Endometrial microvascular endothelial cells (primary cell): ENCODE measurements around the gene OPCML. TPM values are rescaled to one million over a fixed set of nuclear protein-coding genes. Genes with fewer than 3 reads are reported as not detected.

Source experiments
- in situ Hi-C: cut with HindIII; loops from 2 replicates; pipeline ENCODE4 v1.10.0; 2017; ENCODE audit warnings: low sequenced_read_pairs, low pct_unique_long_range_greater_than_20kb; ENCODE audit errors: inconsistent ontology term
- total RNA-seq: library from RNA; depleted of rRNA; stranded (reverse); fragments of >200 nt; gene quantifications from one replicate; pipeline ENCODE4 v1.2.3, GENCODE V29; 2015; ENCODE audit errors: inconsistent ontology term

The OPCML gene
- total RNA-seq, 1 donor from 2014 or later: not detected

DNA sequence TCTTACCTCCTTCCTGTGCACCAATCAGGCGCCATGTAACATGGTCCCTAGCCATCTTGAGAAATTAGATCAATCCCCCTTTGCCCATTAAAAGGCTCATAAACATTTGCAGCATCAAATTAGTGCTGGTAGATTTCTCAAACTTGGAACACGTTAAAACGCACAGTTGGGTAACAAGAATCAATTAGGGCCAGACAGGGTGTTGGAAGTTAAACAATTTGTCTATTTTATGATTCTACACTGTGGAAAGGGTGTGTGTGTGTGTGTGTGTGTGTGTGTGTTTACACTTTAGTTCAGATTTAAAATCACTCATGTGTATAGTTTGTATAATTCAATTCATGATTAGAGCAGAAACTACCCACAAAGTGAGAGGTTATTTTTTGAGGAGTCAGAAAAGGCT is 682.0 kb downstream of the OPCML start:
- in situ Hi-C loops: no loop called here

DNA sequence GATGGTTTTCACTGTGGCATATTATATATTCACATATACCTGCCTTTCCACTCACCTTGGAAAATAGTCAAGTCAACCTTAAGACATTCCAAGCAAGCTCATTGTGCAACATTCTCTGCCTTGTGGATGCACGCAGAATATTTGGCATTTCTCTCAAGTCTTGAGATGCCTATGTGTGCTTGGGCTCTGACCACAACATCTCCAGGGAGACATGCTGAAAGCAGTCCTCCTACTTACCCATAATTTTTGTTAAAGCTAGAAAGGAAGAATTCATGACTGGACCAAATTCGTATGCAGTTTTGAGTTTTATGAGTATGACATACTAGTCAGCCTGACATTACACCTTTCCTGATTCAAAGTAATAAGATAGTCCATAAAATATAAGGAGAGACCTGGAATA is 684.0 kb downstream of the OPCML start:
- in situ Hi-C loops: no loop called here

DNA sequence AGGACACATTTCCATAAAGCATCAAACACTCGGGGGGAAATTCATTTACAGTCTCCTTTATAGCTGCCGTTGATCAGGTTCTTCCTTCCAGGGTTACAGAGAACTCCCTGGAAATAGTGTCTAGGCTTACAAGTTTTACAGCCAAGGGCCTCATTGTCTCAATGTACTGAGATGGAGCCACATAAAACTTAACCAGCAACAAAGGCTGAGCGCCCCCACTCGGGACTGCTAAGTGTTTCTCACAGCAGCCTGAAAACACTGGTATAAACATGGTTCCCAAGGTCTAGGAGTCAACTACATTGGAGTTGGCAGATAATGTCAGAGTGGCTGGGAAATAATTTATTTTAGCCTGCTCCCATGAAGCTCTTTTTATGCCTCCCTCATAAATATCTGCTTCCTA is 686.2 kb downstream of the OPCML start:
- in situ Hi-C loops: no loop called here

DNA sequence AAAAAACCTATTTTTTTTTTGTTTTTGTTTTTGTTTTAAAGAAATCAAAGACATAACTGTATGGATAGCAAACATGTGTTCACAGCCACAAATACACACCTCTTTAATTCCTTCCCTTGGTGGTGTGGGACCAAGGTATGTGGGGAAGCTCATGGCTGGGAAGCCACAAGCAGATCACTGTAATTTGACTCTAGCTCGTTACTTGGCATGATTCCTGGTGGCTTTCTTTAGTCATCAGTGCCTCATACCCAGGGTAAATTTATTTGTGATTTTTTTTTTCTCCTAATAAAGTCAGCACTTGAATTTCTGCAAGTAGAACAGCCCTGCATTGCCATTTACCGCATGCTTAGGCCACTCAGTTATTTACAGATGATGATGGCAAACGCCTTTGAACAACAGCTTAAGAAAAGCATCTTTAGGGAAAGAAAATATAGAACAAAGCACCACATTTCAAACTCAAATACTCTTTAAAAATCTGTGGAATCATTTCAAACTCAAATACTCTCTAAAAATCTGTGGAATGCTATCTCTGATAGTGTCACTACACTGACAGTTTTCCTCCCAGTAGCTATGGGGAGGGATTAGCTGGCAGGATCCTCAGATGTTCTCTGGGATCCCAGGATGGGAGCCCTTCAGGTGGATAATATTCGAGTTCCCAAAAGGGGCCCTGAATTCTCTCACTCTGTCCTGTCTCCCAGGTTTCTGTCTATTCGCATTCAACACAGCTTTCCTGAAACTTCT is 687.2 kb downstream of the OPCML start:
- in situ Hi-C loops: no loop called here

DNA sequence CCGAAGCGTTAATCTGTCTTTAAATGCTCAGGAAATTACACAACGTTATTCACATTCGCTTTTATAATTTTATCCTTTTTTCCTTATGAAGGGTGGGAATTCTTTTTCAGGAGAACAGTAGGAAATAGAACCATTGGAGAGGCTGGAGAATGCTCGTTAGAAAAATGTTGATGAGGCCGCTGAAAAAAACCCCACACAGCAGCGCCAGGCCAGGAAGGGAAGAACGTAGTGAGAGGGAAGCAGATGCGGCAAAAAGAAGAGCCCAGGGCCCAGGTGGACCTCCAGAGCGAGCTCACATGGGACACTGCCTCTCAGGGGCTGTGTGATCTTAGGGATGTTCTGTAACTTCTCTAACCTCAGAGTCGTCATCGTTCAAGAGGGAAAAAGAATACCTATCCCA is 691.6 kb downstream of the OPCML start:
- in situ Hi-C loops: no loop called here

DNA sequence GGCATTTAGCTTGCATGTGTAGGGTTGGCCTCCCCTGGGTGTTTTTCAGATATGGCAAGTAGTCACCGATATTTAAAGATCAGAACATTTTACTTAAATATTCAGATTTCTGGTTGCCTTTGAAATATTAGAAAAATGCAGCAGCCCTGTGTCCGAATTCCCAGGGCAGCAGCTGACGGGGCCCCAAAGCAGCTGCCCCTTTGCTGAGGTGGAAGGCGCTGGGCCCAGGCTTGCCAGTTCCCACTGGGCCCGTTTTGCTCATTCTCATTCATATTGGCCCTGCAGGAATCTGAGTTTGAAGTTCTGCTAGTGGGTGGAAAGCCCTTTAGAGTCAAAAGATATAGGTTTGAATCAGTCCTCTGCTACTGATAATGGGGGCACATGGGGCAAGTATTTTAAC is 692.1 kb downstream of the OPCML start:
- in situ Hi-C loops: no loop called here

DNA sequence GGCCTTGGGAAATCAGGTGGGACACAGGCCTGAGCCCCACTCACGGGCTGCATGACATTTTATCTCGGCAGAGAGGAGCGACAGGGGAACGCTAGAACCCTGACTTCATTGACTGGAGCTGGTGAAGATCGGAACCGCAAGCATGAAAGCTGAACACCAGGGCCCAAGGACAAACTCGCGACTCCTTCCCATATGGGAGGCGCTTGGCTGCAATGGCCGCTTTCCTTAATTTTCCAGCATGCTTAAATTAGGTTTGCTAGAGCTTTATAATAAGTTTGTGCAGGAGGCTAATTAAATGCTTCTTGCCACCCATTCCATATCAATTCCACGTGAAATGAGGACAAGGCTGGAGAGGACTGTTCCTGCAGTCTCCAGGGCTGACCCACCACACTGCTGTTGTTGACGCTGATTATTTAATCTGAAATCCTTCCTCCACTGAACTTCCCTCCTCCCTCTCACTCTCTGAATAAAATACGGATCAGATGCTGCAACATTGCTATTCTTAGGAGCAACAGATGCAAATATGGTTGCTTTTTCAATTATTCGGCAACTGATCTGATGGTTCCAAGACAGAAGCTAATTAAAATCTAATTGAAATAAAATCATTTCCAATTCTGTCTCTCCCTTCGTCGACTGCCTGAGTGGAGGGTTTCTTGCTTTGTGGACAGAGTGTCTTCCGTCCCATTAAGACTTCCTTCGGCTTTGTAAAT is 692.9 kb downstream of the OPCML start:
- in situ Hi-C loops: no loop called here

DNA sequence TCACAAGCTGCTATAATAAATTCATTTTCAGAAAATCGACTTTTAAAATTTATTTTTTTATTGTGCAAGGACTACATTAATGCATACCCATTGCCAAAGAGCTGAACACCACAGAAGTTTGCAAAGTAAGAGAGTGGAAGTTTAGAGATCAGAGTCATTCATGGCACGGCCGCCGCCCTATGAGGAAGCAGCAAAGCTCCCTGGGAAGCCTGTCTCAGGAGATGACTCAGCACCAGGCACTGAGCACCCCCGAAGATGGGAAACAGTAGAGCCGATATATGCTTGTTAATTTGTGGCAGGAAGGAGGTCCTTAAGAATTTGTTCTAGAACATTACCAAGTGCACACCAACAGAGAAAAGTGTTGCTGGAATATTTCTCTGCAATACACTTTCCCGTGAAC is 693.7 kb downstream of the OPCML start:
- in situ Hi-C loops: no loop called here

DNA sequence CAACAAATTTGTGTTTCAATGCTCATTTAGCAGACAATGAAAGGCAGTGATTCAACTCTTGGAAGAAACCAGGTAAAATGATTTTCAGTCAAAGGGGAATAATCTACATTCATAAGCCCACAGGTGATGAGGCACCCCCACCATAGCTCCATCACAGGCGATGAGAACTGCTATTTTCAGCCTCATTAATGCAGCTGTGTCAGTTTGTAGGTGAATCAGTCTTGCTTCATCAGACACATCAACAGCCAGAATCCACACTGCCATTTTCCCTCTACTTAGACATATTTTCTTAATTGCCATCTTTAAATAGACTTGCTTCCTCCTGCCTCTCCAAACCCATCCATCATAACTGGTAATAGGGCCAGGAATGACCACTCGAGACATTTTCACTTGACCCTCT is 701.0 kb downstream of the OPCML start:
- in situ Hi-C loops: no loop called here

DNA sequence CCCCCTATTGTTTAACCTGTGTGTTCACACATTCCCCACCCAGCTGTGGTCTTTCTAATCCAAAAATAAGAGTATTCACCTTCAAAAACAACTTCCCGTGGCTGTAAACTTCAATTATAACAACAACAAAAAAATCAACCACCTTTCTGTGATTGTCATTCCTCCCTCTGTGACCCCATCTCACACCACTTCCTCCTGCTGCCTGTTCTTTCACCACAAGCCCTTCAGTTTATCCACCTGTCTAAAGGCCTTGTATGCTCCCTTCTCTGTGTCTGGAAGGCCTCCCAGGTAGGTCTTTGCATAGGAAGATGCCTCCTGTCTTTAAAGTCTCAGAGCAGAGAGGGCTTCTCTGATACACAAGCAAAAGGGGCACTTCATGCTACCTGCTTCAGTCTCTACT is 707.7 kb downstream of the OPCML start:
- in situ Hi-C loops: no loop called here

DNA sequence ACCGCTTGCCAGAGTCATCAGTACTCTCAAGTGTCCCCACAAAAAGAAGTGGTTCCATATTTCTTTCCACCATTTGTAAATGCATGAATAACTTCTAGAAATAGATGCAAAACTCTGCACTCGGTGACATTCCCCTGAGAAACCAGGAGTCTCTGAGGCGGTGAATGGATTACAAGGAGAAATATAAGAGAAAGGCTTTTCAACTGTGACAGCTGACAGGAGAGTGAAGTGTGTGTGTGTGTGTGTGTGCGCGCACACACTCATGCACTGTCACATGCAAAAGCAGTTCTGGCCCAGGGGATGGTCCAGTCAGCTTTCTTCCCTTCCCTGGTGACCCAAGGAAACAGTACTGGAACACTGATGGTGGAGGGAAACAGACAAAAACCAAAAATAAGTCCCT is 710.0 kb downstream of the OPCML start:
- in situ Hi-C loops: no loop called here

DNA sequence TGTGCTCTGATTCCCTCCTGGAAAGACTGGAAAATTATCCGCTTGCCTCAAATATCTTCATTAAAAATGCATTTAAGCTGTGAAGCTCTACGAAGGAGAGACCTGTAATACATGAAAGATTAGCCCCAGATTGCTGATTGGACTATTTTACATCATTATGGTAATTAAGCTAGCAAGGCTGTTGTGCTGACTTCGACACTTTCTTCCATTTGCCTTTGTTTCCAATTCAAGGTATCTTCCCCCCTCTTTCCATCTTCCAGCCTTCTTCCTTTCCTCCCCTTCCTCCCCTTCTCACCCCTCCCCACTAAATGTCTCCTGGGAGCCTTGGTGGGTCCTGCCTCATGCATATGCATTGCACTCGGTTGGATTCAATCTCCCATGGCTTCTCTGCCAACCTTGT is 710.8 kb downstream of the OPCML start:
- in situ Hi-C loops: no loop called here

DNA sequence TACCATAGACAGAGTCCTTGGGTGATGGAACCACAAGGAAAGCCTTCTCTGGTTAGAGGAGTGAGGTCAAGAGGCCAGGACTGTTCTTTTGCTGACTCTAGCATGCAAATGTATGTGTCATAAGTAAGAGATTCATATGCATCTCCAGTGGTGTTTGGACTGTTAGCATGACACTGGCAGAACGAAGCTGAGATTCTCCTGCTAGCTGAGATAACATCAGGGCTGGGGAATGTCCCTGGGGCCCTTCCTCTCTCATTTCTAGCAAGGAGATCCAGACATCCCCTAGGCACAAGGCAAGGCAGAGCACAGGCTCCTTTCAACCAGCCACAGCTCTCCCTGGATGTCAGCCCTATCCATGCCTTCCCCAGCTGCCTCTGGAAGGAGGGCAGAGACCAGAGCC is 711.3 kb downstream of the OPCML start:
- in situ Hi-C loops: no loop called here

DNA sequence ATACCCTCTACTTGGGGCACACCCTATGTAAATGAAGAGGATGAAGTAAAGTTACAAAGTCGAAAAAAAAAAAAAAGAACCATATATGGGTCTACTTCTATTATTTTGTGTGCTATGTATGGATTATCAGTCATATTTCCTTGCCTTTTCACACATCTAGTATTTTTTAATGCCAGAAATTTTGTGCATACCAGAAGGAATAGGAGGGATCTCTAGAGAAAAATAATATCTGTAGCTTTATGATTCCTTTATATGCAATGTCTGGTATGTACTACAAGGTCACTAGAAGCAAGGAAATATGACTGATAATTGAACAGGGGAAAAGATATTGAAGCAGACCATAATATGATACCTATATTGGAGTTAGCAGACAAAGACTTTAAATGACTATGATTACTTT is 713.4 kb downstream of the OPCML start:
- in situ Hi-C loops: no loop called here

DNA sequence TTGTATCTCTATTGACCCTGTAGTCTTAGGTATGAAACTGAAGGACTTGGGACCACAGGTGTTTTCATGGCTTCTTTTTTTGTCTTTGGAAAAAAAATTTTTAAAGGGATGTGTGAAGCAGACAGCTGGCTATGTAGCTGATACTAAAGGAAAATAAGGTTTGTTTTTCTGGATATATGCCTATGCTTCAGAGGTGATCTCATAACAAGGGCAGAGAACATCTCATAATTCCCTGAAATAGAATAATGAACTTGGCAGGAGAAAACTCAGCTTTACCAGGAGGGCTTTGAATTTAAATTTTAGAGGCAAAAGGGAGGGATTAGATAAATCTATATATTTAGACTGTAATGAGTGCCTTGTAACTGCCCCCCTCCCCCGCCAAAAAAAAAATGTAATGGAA is 714.9 kb downstream of the OPCML start:
- in situ Hi-C loops: no loop called here

DNA sequence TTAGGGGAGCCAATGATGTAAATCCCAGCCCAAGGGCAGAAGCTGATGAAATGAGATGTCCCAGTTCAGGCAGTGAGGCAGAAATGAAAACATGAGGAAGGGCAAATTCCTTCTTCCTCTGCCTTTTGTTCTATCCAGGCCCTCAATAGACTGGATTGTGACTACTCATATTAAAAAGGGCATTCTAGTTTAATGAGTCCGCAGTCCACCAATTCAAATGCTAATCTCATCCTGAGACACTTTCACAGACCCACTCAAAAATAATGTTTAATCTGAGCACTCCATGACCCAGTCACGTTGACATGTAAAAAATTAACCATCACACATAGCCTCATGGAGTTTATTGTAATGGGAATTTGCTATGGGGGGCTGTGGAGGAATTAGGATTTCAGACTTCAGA is 717.9 kb downstream of the OPCML start:
- in situ Hi-C loops: no loop called here

DNA sequence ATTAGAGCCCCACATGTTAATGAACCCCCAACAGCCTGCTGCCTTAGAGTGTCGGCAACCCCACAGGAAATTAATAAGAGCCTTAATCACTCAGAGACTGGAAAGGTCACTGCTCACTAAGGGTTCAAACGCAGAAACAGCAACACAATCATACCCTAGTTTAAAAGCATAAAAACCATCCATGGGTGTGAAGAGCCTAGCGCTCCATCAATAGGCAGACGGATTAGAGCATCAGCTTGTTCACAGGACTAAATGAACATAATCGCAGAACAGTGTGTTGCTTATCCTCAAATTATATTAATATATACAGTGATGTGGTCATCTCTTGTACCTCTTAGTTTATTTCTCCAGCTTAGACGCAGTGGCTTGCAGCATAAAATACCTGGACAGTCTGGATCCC is 720.7 kb downstream of the OPCML start:
- in situ Hi-C loops: no loop called here

DNA sequence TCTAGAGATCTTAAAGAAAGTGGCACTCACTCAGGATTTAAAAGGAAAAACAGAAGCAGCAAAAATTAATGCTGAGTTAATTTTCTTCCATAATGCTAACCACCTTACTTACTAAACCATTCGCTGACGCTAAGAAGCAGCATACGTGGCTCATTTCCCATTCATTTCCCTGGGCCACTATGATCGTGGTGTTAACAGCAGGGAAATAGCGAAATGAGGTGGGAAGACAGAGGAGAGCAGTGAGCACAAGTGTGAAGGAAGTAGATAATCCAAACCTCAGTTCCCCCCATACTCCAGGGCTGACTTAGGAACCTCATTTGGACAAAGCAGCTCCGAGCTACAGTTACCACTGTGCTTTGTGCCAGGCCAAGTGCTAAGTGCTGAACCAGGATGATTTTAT is 723.2 kb downstream of the OPCML start:
- in situ Hi-C loops: no loop called here

DNA sequence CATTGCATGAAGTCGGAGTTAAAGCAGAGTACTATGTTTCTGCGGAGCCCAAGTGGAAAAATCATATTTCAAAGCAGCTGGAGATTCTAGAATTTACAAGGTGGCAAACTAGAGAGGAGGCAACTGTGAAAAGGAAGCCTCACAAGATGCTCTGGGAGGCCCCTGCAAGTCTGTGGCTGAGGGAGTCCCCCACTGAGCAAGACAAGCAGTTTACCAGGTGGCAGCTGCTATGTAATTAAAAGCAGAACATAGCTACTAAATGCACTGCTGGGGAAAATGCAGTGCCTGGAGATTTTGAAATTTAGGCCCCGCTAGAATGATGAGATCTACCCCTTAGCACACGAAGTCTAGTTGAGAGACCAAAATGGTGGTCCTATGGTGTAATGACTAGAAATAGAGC is 728.0 kb downstream of the OPCML start:
- in situ Hi-C loops: no loop called here

DNA sequence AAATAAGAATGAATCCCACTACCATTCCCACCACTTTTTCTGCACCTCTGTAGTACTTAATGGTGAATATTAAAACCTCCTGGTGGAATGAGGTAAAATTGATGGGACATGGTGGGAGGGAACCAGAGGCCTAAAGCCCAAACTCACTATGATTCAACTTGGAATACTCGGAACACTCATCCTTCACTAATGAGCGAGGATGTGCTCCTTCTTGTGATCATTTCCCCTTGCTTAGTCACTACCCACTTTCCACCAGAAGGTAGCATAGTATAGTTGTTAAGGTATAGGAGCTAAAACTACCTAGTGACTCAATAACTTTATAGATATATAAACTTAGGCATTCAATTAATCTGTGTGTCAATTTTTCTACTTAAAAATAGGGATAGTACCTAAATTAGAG is 728.9 kb downstream of the OPCML start:
- in situ Hi-C loops: no loop called here

DNA sequence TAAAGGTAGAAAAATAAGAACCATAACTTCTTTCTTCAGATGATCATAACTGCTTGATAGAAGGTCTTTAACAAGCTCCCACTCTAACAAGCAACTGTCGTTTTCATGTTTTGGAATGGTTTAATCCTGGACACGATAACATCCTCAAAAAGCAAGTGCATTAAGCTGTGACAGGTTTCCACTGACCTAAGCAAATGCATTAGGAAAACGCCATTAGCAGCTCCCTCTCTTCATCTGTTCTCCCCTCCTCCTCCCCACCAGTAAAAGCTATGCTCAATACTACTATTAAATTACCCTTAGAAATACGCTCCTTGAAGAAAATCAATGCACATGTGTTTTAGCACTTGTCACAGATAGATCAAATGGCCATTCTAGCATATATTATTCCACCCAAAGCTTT is 729.4 kb downstream of the OPCML start:
- in situ Hi-C loops: no loop called here
